ENCODE data around the gene COMT. TPM values are rescaled to one million over a fixed set of nuclear protein-coding genes. Genes with fewer than 3 reads are reported as not detected.
A peak's percentile ranks its signal among the peaks of the same experiment; 100 is the strongest.

The COMT gene
- total RNA-seq, 1 experiment from 2014 or later = 109 TPM

- no TSS peak for BruUV-seq (replicated peaks)
- no peak overlapping the region for H3K27ac ChIP-seq (ENCODE audit: low read depth, low read length)
- H3K79me2 ChIP-seq (ENCODE audit: insufficient read depth, low read length) = no peaks in the 10 kb centered on the region
- RAD21 ChIA-PET (ENCODE audit: low non-redundant PET in 1 of 2, low total read pairs in 2 of 2, uncharacterized antibody in 2 of 2, unreplicated experiment in 2 of 2) = interaction anchor here (0.6 to 2.2 kb wide), 10 partner anchors 43 to 184 kb away, joined by 3 to 43 read pairs (median 4); no protein-coding TSS in a partner anchor
- H3K4me3 ChIP-seq (replicated peaks in 1 of 2; ENCODE audit: low read depth in 1 of 2, low read length in 2 of 2) = no peak overlapping the region
- DNase-seq (ENCODE audit: low read depth, low spot score) (no peak), ATAC-seq (peak; percentile 10; the same call in 1 of the 2 replicates)
- POLR2A ChIA-PET = interaction anchor here (0.7 to 1.9 kb wide), 2 partner anchors 163 to 180 kb away, joined by 3 to 8 read pairs; no protein-coding TSS in a partner anchor
- no peaks in the 10 kb centered on the region for H3K27me3 ChIP-seq (ENCODE audit: insufficient read depth, low read length)
- no peaks in the 10 kb centered on the region for H4K20me1 ChIP-seq (ENCODE audit: insufficient read depth)
- no peaks in the 10 kb centered on the region for H3K36me3 ChIP-seq (ENCODE audit: control insufficient read depth in 1 of 2, insufficient read depth in 2 of 2, low read length in 2 of 2)
- no peak overlapping the region for H2AFZ ChIP-seq (ENCODE audit: low read depth, low read length, poor library complexity, severe bottlenecking)
- no peaks in the 10 kb centered on the region for H3K9me2 ChIP-seq (ENCODE audit: insufficient read depth)
- H3K4me1 ChIP-seq (ENCODE audit: control insufficient read depth in 1 of 2, insufficient read depth in 2 of 2, low read length in 2 of 2) = no peaks in the 10 kb centered on the region
- intact Hi-C loops (cut with micrococcal nuclease) = loop anchor here (1.0 kb wide), 2 partner anchors 154 to 180 kb away; no protein-coding TSS in a partner anchor
- no peak overlapping the region for H3K9ac ChIP-seq (ENCODE audit: low read length)
- no peak overlapping the region for H3K4me2 ChIP-seq (ENCODE audit: low read length)
- TF ChIP-seq TCF7L2 (IDR thresholded peaks at IDR 0.05; ENCODE audit: borderline replicate concordance, extremely low read depth, insufficient read depth, insufficient read length) (no peak), CEBPB (IDR thresholded peaks at IDR 0.05; ENCODE audit: low read depth) (no peak), SRF (IDR thresholded peaks at IDR 0.05; ENCODE audit: low read depth) (no peak), RAD21 (IDR thresholded peaks at IDR 0.05; ENCODE audit: low read depth) (no peak), ZNF274 (IDR thresholded peaks at IDR 0.05; ENCODE audit: low read depth, low read length) (no peak), YY1 (IDR thresholded peaks at IDR 0.05; ENCODE audit: extremely low read depth, insufficient replicate concordance, low read depth, low read length) (no peak), CBX3 (IDR thresholded peaks at IDR 0.05; ENCODE audit: low read depth) (no peak), FOSL1 (IDR thresholded peaks at IDR 0.05; ENCODE audit: low read depth) (no peak), CTCF (IDR thresholded peaks at IDR 0.05 in 2 of 3, conservative IDR thresholded peaks at IDR 0.05 in 1 of 3; ENCODE audit: borderline replicate concordance in 1 of 3, insufficient read depth in 1 of 3, low read depth in 2 of 3, low read length in 2 of 3) (no peak), SIN3A (IDR thresholded peaks at IDR 0.05; ENCODE audit: low read depth) (no peak), ZBTB33 (IDR thresholded peaks at IDR 0.05; ENCODE audit: extremely low read depth, insufficient replicate concordance, low read length) (no peak), JUND (IDR thresholded peaks at IDR 0.05) (no peak), EZH2 (IDR thresholded peaks at IDR 0.05) (no peak), ELF1 (IDR thresholded peaks at IDR 0.05; ENCODE audit: borderline replicate concordance, low read depth) (no peak), EGR1 (IDR thresholded peaks at IDR 0.05; ENCODE audit: low read depth) (no peak), MAX (IDR thresholded peaks at IDR 0.05) (no peak), POLR2AphosphoS5 (IDR thresholded peaks at IDR 0.05; ENCODE audit: low read depth, low read length) (no peak), ZFX (IDR thresholded peaks at IDR 0.05) (no peak), ATF3 (IDR thresholded peaks at IDR 0.05) (no peak), EZH2phosphoT487 (IDR thresholded peaks at IDR 0.05; ENCODE audit: borderline replicate concordance) (no peak)
- CTCF ChIA-PET = interaction anchor here (0.6 to 5.2 kb wide), 13 partner anchors 9 to 278 kb away, joined by 3 to 123 read pairs (median 5); partner anchors contain the start of gene GP1BB
- no peaks in the 10 kb centered on the region for H3K9me3 ChIP-seq (ENCODE audit: control insufficient read depth in 1 of 2, insufficient read depth in 1 of 2, low read depth in 1 of 2, low read length in 2 of 2)
Measured at GRCh38 chr22:19910180-19910744, 31.3 kb upstream of the COMT start.
